H1 (cell line): ENCODE results near the gene EPHB6. TPM values are rescaled to one million over a fixed set of nuclear protein-coding genes. Genes with fewer than 3 reads are reported as not detected.
A peak's percentile ranks its signal among the peaks of the same experiment; 100 is the strongest.

Source experiments
- ASH2L ChIP-seq: fragments of 200-600, 300-600 bp; sonication (generic); IDR thresholded peaks from one replicate; pipeline ENCODE4 v1.7.1; 2017; ENCODE audit warnings: low read length
- GTF2F1 ChIP-seq: IDR thresholded peaks from 2 replicates; pipeline ENCODE4 v1.6.1; 2012; ENCODE audit warnings: low read depth, low read length, improper control_type of control experiment, borderline replicate concordance
- HDAC6 ChIP-seq: IDR thresholded peaks from one replicate; pipeline ENCODE4 v1.7.1; 2012; ENCODE audit warnings: low read depth, mild to moderate bottlenecking, inconsistent platforms, low read length, moderate library complexity
- POLR2A ChIP-seq, 2 experiments: IDR thresholded peaks; 1 replicate in 1 of 2; 2 replicates in 1 of 2; pipeline ENCODE4 v1.6.1; 2011; ENCODE audit warnings: low read depth in 2 of 2, low read length in 2 of 2, mild to moderate bottlenecking in 2 of 2; ENCODE audit errors: control extremely low read depth in 1 of 2
- RBBP5 ChIP-seq: IDR thresholded peaks from 2 replicates; pipeline ENCODE4 v1.7.1; 2012; ENCODE audit warnings: low read depth, mild to moderate bottlenecking, inconsistent platforms, low read length, moderate library complexity, borderline replicate concordance
- RNF2 ChIP-seq: fragments of 200-900, 300-1000 bp; sonication (generic); IDR thresholded peaks from 2 replicates; pipeline ENCODE4 v1.7.1; 2016; ENCODE audit warnings: borderline replicate concordance, low read depth, mild to moderate bottlenecking, antibody characterized with exemption, low read length; ENCODE audit not compliant: poor library complexity, severe bottlenecking; ENCODE audit errors: missing control alignments
- SIN3A ChIP-seq, 2 experiments: IDR thresholded peaks in 1 of 2; conservative IDR thresholded peaks in 1 of 2; 2 replicates each; pipeline ENCODE4 v1.6.1; 2011 to 2012; ENCODE audit warnings: low read length in 2 of 2, improper control_type of control experiment in 1 of 2, low read depth in 1 of 2, mild to moderate bottlenecking in 1 of 2
- SIX5 ChIP-seq: IDR thresholded peaks from 2 replicates; pipeline ENCODE4 v1.6.1; 2011; ENCODE audit warnings: mild to moderate bottlenecking, low read depth, low read length
- TAF1 ChIP-seq: IDR thresholded peaks from 2 replicates; pipeline ENCODE4 v1.6.1; 2011; ENCODE audit warnings: mild to moderate bottlenecking, low read depth, low read length
- TBP ChIP-seq: IDR thresholded peaks from 2 replicates; pipeline ENCODE4 v1.6.1; 2011; ENCODE audit warnings: low read depth, low read length, improper control_type of control experiment
- polyA plus RNA-seq, 7 experiments: library from polyadenylated mRNA; depleted of rRNA in 3 of 7; stranded (reverse) in 5 of 7; unstranded in 2 of 7; fragments of >200 nt in 5 of 7; fragments of 200-250 nt in 2 of 7; gene quantifications; 1 replicate in 5 of 7; 2 replicates in 1 of 7; 4 replicates in 1 of 7; pipeline versions ENCODE4 v1.2.1 to v1.2.3, GENCODE V29; 2011 to 2013; ENCODE audit warnings: missing spikeins in 2 of 7, mixed read lengths in 2 of 7
- total RNA-seq: library from RNA; stranded (reverse); fragmentation: NEBNext Ultra II Directional; extraction: Animal tissue kit (Norgen Biotek cat#: 25700); gene quantifications from 2 replicates; pipeline ENCODE4 v1.2.1, GENCODE V29; 2021

EPHB6 gene
- total and polyA plus RNA-seq, 2 of the 8 experiments (the other 6 are each of a cell fraction or from before 2014, with no cell fraction given): 19.7 TPM

DNA sequence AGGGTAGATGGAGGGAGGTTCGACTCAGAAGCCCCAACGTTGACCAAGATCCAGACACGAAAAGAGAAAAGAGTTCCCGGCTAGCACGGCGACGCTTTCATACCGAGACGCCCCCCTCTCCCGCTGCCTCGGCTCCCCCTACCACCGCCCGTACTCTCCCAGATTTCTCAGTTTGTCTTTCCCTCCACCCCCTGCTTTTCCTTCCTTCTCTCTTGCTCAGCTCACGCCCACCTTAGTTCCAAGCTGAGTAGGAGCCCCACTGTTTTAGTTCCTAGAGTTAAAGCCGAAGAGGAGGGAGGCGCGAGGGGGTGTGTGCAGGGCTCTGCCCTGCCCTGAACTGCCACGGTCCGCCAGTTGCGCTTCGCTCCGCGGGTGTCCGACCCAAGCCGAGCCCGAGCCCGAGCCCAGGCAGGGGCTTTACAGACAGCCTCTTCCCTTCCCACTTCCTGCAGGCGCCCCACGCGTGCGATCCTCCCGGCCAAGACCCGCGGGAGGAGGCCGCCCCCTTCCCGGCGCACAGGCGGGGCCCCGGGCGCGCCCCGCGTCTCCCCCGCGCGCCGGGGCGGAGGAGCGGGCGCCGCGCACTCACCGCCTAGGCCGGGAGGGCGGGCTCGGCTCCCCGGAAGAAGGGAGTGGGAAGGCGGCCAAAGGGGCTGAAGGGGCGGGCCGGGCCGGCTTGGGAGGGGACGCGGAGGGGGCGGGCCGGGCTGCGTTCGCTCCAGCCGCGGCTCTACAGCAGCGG, at the start of gene EPHB6 (continued):
- peak; percentile 58 for TF ChIP-seq ASH2L
- no peak for TF ChIP-seq SIX5
- TF ChIP-seq SIN3A (conservative IDR thresholded peaks at IDR 0.05 in 1 of 2, IDR thresholded peaks at IDR 0.05 in 1 of 2; ENCODE audit: low read depth in 1 of 2, low read length in 2 of 2): peak; percentile 37 to 42; a peak in 1 of 4 replicates
- TF ChIP-seq RNF2: no peak
- peak; percentile 20; the same call in 1 of the 2 replicates for TF ChIP-seq RBBP5
- TF ChIP-seq POLR2A (IDR thresholded peaks at IDR 0.05; ENCODE audit: control extremely low read depth in 1 of 2, low read depth in 2 of 2, low read length in 2 of 2): no peak
- no peak for TF ChIP-seq TAF1
- no peak for TF ChIP-seq GTF2F1
- TF ChIP-seq TBP: no peak
- no peak for TF ChIP-seq HDAC6
